Hematopoietic multipotent progenitor cell treated with erythropoietin and hydrocortisone succinate and interleukin-3 and kit ligand, for 15 days (in vitro differentiated cells): ENCODE measurements around the gene RRP1.
"Not testable (repeated sequence)": the region's sequence is repeated elsewhere in the genome, so short reads cannot be mapped to it uniquely, and the experiment has no call there.

Experiments used
- DNase-seq: peaks from one replicate; pipeline ENCODE4 v3.0.0-alpha.2; 2015; ENCODE audit warnings: low spot score

Gene RRP1

GRCh38 chr21:43816611-43817071, 27.3 kb downstream of the RRP1 start:
- DNase-seq = no peak

GRCh38 chr21:43817157-43818086, 28.0 kb downstream of the RRP1 start:
- DNase-seq = no peak

DNA sequence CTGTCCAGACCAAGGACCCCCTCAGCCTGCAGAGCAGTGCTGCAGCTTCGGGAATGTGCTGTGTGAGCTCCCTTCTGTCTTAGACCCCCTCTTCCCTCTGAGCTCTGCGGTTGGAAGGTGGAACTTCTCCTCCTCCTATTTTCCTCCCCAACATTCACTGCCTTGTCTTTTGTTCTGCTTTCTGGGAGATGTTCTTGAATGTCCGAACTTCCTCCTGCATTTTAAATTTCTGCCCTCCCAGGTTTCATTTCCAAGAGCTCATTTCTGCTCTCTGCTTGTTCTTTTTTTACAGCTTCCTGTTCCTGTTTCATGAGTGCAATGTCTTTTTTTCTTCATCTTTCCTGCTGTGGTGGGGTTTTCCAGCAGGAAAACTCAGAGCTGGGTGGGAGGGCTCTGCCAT, 29.3 kb downstream of the RRP1 start:
- DNase-seq = no peak

DNA sequence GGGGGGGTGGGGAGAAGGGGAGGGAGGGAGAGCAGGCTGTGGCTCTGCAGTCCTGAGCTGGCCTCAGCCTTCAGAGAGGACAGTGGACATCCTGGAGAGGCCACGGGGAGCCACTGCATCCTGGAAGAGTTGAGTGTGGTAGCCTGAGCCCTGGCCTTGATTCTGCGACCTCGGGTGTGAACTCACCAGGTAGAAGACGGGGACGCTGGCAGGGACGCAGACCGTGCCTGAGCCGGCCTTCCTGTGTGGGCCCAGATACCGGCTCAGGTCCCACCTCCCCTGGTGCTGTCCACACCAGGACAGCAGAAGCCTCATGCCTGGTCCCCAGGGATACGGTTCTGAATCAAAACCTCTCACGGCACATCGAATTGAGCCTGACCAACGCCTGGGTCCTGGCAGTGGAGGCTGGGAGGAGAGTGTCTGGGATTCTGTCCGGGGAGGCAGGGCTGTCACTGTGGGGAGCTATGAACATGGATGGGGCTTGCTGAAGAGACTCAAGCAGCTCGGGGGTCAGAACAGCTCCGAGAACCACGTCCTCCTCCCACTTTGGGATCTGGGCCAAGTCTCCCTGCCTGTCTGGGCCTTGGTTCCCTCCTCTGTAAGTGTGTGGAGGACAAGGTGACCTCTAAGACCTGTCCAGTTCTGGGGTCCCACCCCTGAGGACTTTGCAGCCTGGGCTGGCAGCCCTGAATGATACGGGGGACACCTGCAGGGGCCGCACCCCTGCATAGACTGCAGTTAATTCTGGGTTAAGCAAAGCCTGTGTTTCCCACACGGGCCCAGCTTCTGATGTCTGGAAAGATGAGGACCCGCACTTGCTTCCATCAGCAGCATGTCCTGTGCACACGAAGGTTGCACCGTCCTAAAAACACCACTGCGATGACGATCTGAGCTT, 30.4 kb downstream of the RRP1 start:
- no peak for DNase-seq

DNA sequence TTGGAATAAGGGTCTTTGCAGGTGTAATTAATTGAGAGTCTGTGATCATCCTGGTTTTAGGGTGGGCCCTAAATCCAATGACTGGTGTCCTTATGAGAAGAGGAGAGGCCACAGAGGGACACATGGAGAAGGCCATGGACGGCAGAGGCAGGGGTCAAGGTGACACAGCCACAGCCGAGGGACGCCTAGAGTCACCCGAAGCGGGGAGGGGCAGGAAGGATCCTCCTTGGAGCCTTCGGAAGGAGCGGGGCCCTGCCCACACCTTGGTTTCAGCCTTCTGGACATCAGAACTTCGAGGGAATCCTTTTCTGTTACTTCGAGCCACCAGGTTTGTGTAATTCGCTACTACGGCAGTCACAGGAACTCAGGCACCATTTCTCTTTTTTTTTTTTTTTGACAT, 31.1 kb downstream of the RRP1 start:
- DNase-seq = no peak

DNA sequence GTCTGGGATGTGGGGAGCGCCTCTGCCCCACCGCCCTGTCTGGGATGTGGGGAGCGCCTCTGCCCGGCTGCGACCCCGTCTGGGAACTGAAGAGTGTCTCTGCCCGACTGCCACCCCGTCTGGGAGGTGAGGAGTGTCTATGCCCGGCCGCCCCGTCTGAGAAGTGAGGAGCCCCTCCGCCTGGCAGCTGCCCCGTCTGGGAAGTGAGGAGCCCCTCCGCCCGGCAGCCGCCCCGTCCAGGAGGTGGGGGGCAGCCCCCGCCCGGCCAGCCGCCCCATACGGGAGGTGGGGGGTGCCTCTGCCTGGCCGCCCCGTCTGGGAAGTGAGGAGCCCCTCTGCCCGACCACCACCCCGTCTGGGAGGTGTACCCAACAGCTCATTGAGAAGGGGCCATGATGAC, 32.8 kb downstream of the RRP1 start:
- DNase-seq = not testable (repeated sequence)

DNA sequence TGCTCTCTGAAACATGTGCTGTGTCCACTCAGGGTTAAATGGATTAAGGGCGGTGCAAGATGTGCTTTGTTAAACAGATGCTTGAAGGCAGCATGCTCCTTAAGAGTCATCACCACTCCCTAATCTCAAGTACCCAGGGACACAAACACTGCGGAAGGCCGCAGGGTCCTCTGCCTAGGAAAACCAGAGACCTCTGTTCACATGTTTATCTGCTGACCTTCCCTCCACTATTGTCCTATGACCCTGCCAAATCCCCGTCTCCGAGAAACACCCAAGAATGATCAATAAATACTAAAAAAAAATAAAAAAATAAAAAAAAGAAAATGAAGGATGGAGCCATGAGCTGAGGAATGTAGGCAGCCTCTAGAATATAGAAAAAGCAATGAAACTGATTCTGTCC, 33.4 kb downstream of the RRP1 start:
- not testable (repeated sequence) for DNase-seq

GRCh38 chr21:43824333-43825241, 35.2 kb downstream of the RRP1 start:
- no peak for DNase-seq

GRCh38 chr21:43825242-43825935, 36.0 kb downstream of the RRP1 start:
- no peak for DNase-seq

- DNase-seq = no peak
Measured at GRCh38 chr21:43825936-43826622, 36.7 kb downstream of the RRP1 start.

GRCh38 chr21:43826623-43826974, 37.2 kb downstream of the RRP1 start:
- DNase-seq = no peak

- no peak for DNase-seq
Measured at GRCh38 chr21:43827015-43827611, 37.7 kb downstream of the RRP1 start.

- no peak for DNase-seq
Measured at GRCh38 chr21:43829161-43829560, 39.8 kb downstream of the RRP1 start.

GRCh38 chr21:43829575-43830119, 40.3 kb downstream of the RRP1 start:
- DNase-seq = no peak

DNA sequence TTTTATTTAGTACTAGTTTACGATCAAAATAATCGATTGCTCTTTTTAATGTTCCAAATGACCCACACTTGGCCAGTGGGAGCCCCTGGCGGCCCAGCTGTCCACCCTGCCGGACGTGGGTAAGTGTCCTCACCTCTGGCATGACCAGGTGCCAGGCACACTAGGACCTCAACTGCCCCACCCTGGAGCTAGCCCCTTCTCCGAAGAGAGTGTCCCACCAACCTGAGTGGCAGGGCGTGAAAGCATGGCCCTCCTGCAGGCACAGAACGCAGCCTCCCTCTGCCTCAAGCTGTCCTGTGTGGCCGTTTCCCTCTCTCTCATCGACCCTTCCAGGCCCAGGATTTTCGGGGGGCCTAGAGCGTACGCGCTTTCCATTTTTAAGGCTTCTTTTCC, 42.8 kb downstream of the RRP1 start:
- no peak for DNase-seq

DNA sequence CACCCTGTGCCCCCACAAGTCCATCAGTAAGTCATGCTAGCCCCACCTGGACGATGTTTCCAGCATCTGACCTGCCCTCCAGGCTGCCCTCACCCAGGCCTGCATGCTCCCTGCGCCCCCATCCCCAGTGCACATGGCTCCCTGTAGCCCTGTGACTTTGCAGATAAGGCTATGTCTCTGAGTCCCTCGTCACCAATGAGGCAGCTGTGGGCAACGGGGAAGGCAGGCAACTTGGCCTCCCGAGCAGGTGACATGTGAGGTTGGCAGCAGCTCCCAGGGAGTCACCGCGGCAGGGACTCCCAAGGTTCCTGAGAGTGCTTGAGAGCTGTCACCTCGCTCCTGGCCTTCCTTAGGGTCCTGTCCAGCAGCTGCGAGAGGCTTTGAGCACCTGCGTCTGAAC, 43.3 kb downstream of the RRP1 start:
- DNase-seq = no peak

DNA sequence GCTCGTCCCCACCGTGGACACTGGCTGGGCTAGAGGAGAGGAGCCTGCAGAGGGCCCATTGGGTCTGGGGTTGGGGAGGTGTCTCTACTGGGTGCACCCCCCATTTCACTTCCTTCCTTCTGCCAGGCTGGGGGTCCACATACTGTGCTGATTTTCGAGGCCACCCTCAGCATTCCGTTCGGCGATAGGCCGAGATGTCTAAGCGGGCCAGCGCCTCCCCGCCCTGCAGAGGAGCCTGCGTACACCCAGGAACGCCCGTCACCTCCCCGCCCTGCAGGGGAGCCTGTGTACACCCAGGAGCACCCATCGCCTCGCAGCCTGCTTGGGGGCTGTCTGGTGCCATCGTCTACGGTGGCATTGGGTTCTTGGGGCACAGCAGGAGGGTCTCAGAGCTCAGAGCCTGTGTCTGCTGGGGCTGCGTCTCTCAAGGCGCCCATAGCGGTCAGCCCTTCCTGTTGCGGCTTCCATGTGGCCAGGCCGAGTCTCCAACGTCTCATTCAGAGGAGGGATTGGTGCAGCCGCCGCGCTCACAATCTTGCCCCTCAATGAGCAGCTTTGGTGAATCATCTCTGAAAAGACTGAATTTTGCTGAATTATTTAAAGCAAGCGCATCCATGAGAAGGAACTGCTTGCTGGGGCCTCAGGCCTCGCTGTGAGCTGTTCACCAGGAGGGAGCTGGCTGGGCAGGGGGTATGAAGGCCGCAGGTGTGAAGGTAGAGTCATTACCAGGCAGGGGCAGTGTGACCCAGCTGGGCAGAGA, 44.9 kb downstream of the RRP1 start:
- no peak for DNase-seq

GRCh38 chr21:43835050-43835449, 45.7 kb downstream of the RRP1 start:
- no peak for DNase-seq

DNA sequence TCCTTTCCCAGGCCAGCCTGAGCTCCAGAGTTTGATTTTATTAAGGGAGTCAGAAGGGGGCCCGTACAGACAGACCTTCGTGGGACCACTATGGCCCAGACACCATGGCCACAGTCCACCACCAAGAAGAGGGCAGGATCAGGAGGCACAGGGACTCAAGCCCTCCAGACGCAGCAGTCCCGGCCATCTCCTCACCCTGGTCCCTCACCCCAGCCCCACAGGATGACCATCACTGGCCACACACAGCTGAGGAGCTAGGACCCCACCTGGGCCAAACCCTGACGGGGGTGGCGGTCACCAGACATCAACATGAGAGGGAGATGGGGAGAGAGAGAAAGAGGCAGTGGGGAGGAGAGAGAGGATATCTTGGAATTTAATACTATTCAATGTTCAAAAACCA, 46.5 kb downstream of the RRP1 start:
- no peak for DNase-seq
